Mucosa of stomach (tissue), 1 donor: ENCODE measurements around the gene YIPF1.
"Not testable (repeated sequence)": the region's sequence is repeated elsewhere in the genome, so short reads cannot be mapped to it uniquely, and the experiment has no call there.

ENCODE experiments used
- H3K27me3 ChIP-seq: one replicate; pipeline ENCODE4 v1.7.0; 2013; ENCODE audit warnings: mild to moderate bottlenecking, low read length; ENCODE audit not compliant: control insufficient read depth, insufficient read depth
- H3K36me3 ChIP-seq: one replicate; pipeline ENCODE4 v1.7.0; 2013; ENCODE audit warnings: low read length; ENCODE audit not compliant: control insufficient read depth, insufficient read depth
- H3K4me1 ChIP-seq: one replicate; pipeline ENCODE4 v1.7.0; 2013; ENCODE audit warnings: mild to moderate bottlenecking, low read length; ENCODE audit not compliant: control insufficient read depth, insufficient read depth
- H3K4me3 ChIP-seq: one replicate; pipeline ENCODE4 v1.7.0; 2013; ENCODE audit warnings: low read length
- H3K9ac ChIP-seq: one replicate; pipeline ENCODE4 v1.7.0; 2013; ENCODE audit warnings: mild to moderate bottlenecking, low read length, moderate library complexity
- H3K9me3 ChIP-seq: one replicate; pipeline ENCODE4 v1.7.0; 2013; ENCODE audit warnings: mild to moderate bottlenecking, low read length, moderate library complexity; ENCODE audit not compliant: control insufficient read depth
- donor health status: Pancreatic carcinoma.

The YIPF1 gene

GRCh38 chr1:53826367-53826766 lies 63.2 kb downstream of the YIPF1 start:
- H3K4me3 ChIP-seq: no peak overlapping the region

GRCh38 chr1:53825306-53825705 lies 64.3 kb downstream of the YIPF1 start:
- Histone ChIP-seq H3K4me3 (no peak overlapping the region), H3K27me3 (no peaks in the 10 kb centered on the region), H3K9me3 (no peaks in the 10 kb centered on the region), H3K9ac (no peak overlapping the region), H3K4me1 (no peaks in the 10 kb centered on the region), H3K36me3 (no peaks in the 10 kb centered on the region)

More at GRCh38 chr1:53826367-53826766, 63.2 kb downstream of the YIPF1 start:
- Histone ChIP-seq H3K27me3 (no peaks in the 10 kb centered on the region), H3K9me3 (no peaks in the 10 kb centered on the region), H3K9ac (no peak overlapping the region), H3K4me1 (no peaks in the 10 kb centered on the region), H3K36me3 (no peaks in the 10 kb centered on the region)

- Histone ChIP-seq H3K4me1 (no peaks in the 10 kb centered on the region), H3K9ac (no peak overlapping the region), H3K9me3 (no peaks in the 10 kb centered on the region), H3K4me3 (no peak overlapping the region), H3K36me3 (no peaks in the 10 kb centered on the region), H3K27me3 (no peaks in the 10 kb centered on the region)
Observed at GRCh38 chr1:53822931-53823330, 66.7 kb downstream of the YIPF1 start.

- H3K9ac ChIP-seq: no peak overlapping the region
- no peak overlapping the region for H3K4me3 ChIP-seq
- no peaks in the 10 kb centered on the region for H3K9me3 ChIP-seq
- H3K36me3 ChIP-seq: no peaks in the 10 kb centered on the region
- no peaks in the 10 kb centered on the region for H3K4me1 ChIP-seq
- H3K27me3 ChIP-seq: no peaks in the 10 kb centered on the region
Observed at GRCh38 chr1:53821380-53821779, 68.2 kb downstream of the YIPF1 start.

GRCh38 chr1:53819387-53819786 lies 70.2 kb downstream of the YIPF1 start:
- Histone ChIP-seq H3K4me3 (no peak overlapping the region), H3K9me3 (no peaks in the 10 kb centered on the region), H3K9ac (no peak overlapping the region), H3K27me3 (no peaks in the 10 kb centered on the region), H3K4me1 (no peaks in the 10 kb centered on the region), H3K36me3 (no peaks in the 10 kb centered on the region)

GRCh38 chr1:53816584-53816983 lies 73.0 kb downstream of the YIPF1 start:
- H3K27me3 ChIP-seq, H3K9me3 ChIP-seq, H3K4me1 ChIP-seq, H3K9ac ChIP-seq, H3K4me3 ChIP-seq, H3K36me3 ChIP-seq: not testable (repeated sequence)

GRCh38 chr1:53815484-53815883 lies 74.1 kb downstream of the YIPF1 start:
- H3K4me3 ChIP-seq, H3K9ac ChIP-seq, H3K4me1 ChIP-seq, H3K27me3 ChIP-seq, H3K36me3 ChIP-seq, H3K9me3 ChIP-seq: not testable (repeated sequence)

- no peak overlapping the region for H3K9ac ChIP-seq
- H3K4me3 ChIP-seq: no peak overlapping the region
- no peaks in the 10 kb centered on the region for H3K36me3 ChIP-seq
- no peaks in the 10 kb centered on the region for H3K9me3 ChIP-seq
- H3K27me3 ChIP-seq: no peaks in the 10 kb centered on the region
- peaks cover 8% of the 10 kb centered on the region for H3K4me1 ChIP-seq
Observed at GRCh38 chr1:53811414-53811851, 78.2 kb downstream of the YIPF1 start.

GRCh38 chr1:53810497-53810896 lies 79.1 kb downstream of the YIPF1 start:
- Histone ChIP-seq H3K27me3 (no peaks in the 10 kb centered on the region), H3K9me3 (no peaks in the 10 kb centered on the region), H3K9ac (no peak overlapping the region), H3K4me1 (peaks cover 8% of the 10 kb centered on the region), H3K4me3 (no peak overlapping the region), H3K36me3 (no peaks in the 10 kb centered on the region)

- Histone ChIP-seq H3K9ac (no peak overlapping the region), H3K4me3 (no peak overlapping the region), H3K4me1 (peaks cover 8% of the 10 kb centered on the region), H3K27me3 (no peaks in the 10 kb centered on the region), H3K36me3 (no peaks in the 10 kb centered on the region), H3K9me3 (no peaks in the 10 kb centered on the region)
Observed at GRCh38 chr1:53810007-53810406, 79.6 kb downstream of the YIPF1 start.

GRCh38 chr1:53807916-53808315 lies 81.7 kb downstream of the YIPF1 start:
- Histone ChIP-seq H3K9ac (no peak overlapping the region), H3K36me3 (no peaks in the 10 kb centered on the region), H3K4me3 (no peak overlapping the region), H3K4me1 (peaks cover 8% of the 10 kb centered on the region), H3K9me3 (no peaks in the 10 kb centered on the region), H3K27me3 (no peaks in the 10 kb centered on the region)

- H3K36me3 ChIP-seq: no peaks in the 10 kb centered on the region
- H3K9me3 ChIP-seq: no peaks in the 10 kb centered on the region
- H3K4me1 ChIP-seq: no peaks in the 10 kb centered on the region
- H3K9ac ChIP-seq: no peak overlapping the region
- no peaks in the 10 kb centered on the region for H3K27me3 ChIP-seq
- no peak overlapping the region for H3K4me3 ChIP-seq
Observed at GRCh38 chr1:53804791-53805505, 84.6 kb downstream of the YIPF1 start.

GRCh38 chr1:53804181-53804580 lies 85.4 kb downstream of the YIPF1 start:
- Histone ChIP-seq H3K4me1 (no peaks in the 10 kb centered on the region), H3K36me3 (no peaks in the 10 kb centered on the region), H3K9ac (no peak overlapping the region), H3K4me3 (no peak overlapping the region), H3K27me3 (no peaks in the 10 kb centered on the region), H3K9me3 (no peaks in the 10 kb centered on the region)
